ENCODE results near the gene TRUB2. TPM values are rescaled to one million over a fixed set of nuclear protein-coding genes. Genes with fewer than 3 reads are reported as not detected.

TRUB2 gene
- total RNA-seq, 1 experiment from 2014 or later = 37.6 TPM

DNA sequence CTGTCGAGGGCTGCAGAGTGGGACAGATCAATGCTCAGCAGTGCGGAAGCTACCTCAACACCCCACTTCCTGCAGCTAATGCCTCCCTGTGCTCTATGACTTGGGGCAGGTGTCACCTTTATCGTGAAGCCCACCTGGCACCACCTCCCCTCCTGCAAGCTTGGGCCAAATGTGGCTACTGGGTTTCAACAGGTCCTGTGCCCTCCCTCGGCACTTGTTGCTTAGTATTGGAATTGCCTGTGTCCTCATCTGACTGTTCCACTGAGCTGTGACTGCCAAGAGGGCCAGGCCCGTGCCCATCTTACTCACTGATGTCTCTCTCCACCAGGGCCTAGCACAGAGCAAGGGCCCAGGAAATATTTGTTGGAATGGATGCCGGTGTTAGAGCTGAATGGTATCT lies 27.5 kb upstream of the TRUB2 start:
- Mint-ChIP-seq H3K36me3 (ENCODE audit: insufficient read depth, unreplicated experiment) (peaks cover 64% of the 10 kb centered on the region), H3K9me3 (ENCODE audit: unreplicated experiment) (no peaks in the 10 kb centered on the region), H3K27me3 (ENCODE audit: insufficient read depth, unreplicated experiment) (no peaks in the 10 kb centered on the region), H3K4me1 (ENCODE audit: insufficient read depth, unreplicated experiment) (no peaks in the 10 kb centered on the region), H3K27ac (ENCODE audit: low read depth, unreplicated experiment) (no peak overlapping the region), H3K4me3 (ENCODE audit: unreplicated experiment) (no peak overlapping the region)
- no peak for DNase-seq (ENCODE audit: unreplicated experiment)
- CTCF ChIA-PET = interaction anchor here (0.6 to 2.8 kb wide), 6 partner anchors 8 to 221 kb away, joined by 3 to 11 read pairs (median 4); no protein-coding TSS in a partner anchor
- intact Hi-C loops (cut with micrococcal nuclease) = no loop called here
- POLR2A ChIA-PET = interaction anchor here (0.6 to 0.8 kb wide), 3 partner anchors 49 to 74 kb away, joined by 3 read pairs; partner anchors contain the start of genes GOLGA2 and SWI5
- BruUV-seq (replicated peaks) = no TSS peak
- TF ChIP-seq, protein P1, sequence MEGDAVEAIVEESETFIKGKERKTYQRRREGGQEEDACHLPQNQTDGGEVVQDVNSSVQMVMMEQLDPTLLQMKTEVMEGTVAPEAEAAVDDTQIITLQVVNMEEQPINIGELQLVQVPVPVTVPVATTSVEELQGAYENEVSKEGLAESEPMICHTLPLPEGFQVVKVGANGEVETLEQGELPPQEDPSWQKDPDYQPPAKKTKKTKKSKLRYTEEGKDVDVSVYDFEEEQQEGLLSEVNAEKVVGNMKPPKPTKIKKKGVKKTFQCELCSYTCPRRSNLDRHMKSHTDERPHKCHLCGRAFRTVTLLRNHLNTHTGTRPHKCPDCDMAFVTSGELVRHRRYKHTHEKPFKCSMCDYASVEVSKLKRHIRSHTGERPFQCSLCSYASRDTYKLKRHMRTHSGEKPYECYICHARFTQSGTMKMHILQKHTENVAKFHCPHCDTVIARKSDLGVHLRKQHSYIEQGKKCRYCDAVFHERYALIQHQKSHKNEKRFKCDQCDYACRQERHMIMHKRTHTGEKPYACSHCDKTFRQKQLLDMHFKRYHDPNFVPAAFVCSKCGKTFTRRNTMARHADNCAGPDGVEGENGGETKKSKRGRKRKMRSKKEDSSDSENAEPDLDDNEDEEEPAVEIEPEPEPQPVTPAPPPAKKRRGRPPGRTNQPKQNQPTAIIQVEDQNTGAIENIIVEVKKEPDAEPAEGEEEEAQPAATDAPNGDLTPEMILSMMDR (IDR thresholded peaks at IDR 0.05; ENCODE audit: unreplicated experiment) = no peak

GRCh38 chr9:128349125-128349524 lies 26.9 kb upstream of the TRUB2 start:
- Mint-ChIP-seq H3K27ac (ENCODE audit: low read depth, unreplicated experiment) (no peak overlapping the region), H3K4me3 (ENCODE audit: unreplicated experiment) (no peak overlapping the region), H3K36me3 (ENCODE audit: insufficient read depth, unreplicated experiment) (peaks cover 68% of the 10 kb centered on the region), H3K4me1 (ENCODE audit: insufficient read depth, unreplicated experiment) (no peaks in the 10 kb centered on the region), H3K27me3 (ENCODE audit: insufficient read depth, unreplicated experiment) (no peaks in the 10 kb centered on the region), H3K9me3 (ENCODE audit: unreplicated experiment) (no peaks in the 10 kb centered on the region)
- ChIA-PET POLR2A (interaction anchor here (0.6 kb wide), 1 partner anchor 50 kb away, joined by 3 read pairs; no protein-coding TSS in a partner anchor), CTCF (interaction anchor here (0.5 to 2.8 kb wide), 5 partner anchors 8 to 192 kb away, joined by 3 to 11 read pairs (median 5); no protein-coding TSS in a partner anchor)
- BruUV-seq (replicated peaks) = no TSS peak
- DNase-seq (ENCODE audit: unreplicated experiment) = no peak
- TF ChIP-seq, protein P1 (IDR thresholded peaks at IDR 0.05; ENCODE audit: unreplicated experiment) = no peak
- intact Hi-C loops (cut with micrococcal nuclease) = no loop called here

DNA sequence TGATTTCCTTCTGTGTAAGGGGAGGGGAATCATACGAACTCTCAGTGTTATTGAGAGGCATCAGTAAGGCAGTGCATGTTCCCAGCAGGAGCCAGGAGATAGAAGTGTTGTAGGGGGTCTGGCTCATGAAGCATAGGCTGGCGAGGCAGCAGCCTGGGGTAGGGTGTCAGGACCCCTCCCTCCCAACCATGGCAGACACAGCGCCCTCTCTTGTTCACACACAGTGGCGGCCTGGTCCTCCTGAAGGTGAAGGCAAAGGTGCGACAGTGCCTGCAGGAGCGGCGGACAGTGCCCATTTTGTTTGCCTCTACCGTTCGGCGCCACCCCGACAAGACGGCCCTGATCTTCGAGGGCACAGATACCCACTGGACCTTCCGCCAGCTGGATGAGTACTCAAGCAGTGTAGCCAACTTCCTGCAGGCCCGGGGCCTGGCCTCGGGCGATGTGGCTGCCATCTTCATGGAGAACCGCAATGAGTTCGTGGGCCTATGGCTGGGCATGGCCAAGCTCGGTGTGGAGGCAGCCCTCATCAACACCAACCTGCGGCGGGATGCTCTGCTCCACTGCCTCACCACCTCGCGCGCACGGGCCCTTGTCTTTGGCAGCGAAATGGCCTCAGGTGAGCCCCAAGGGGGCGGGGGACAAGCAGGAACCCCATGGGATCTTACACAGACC lies 22.8 kb upstream of the TRUB2 start:
- ChIA-PET POLR2A (interaction anchor here (1.0 to 1.1 kb wide), 2 partner anchors 17 to 50 kb away, joined by 3 read pairs; no protein-coding TSS in a partner anchor), CTCF (interaction anchor here (0.6 to 5.4 kb wide), 5 partner anchors 9 to 85 kb away, joined by 3 to 74 read pairs (median 4); no protein-coding TSS in a partner anchor)
- no peaks in the 10 kb centered on the region for H3K27me3 Mint-ChIP-seq (ENCODE audit: insufficient read depth, unreplicated experiment)
- H3K9me3 Mint-ChIP-seq (ENCODE audit: unreplicated experiment) = no peaks in the 10 kb centered on the region
- no TSS peak for BruUV-seq (replicated peaks)
- peaks cover 61% of the 10 kb centered on the region for H3K36me3 Mint-ChIP-seq (ENCODE audit: insufficient read depth, unreplicated experiment)
- no peak for DNase-seq (ENCODE audit: unreplicated experiment)
- TF ChIP-seq, protein P1 (IDR thresholded peaks at IDR 0.05; ENCODE audit: unreplicated experiment) = no peak
- H3K4me3 Mint-ChIP-seq (ENCODE audit: unreplicated experiment) = no peak overlapping the region
- peaks cover 6% of the 10 kb centered on the region for H3K4me1 Mint-ChIP-seq (ENCODE audit: insufficient read depth, unreplicated experiment)
- intact Hi-C loops (cut with micrococcal nuclease) = no loop called here
- no peak overlapping the region for H3K27ac Mint-ChIP-seq (ENCODE audit: low read depth, unreplicated experiment)

DNA sequence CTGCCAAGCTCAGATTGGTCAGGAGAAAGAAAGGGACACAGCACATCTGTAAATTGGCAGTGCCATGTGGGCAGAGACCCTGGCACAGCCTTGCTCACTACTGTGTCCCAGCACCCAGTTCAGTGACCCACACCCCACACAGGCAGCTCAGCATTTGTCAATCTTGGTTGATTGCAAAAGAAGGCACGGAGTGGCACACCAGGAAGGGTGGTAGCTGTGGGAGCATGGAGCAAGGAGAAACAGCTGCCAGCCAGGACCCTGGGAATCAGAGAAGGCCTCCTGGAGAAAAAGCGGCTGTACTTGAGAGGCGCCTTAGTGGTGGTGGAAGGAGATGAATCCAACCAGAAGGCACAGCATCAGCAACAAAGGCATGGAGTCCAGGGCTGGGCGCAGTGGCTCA lies 21.6 kb upstream of the TRUB2 start:
- Mint-ChIP-seq H3K27ac (ENCODE audit: low read depth, unreplicated experiment) (no peak overlapping the region), H3K4me3 (ENCODE audit: unreplicated experiment) (no peak overlapping the region), H3K36me3 (ENCODE audit: insufficient read depth, unreplicated experiment) (peaks cover 50% of the 10 kb centered on the region), H3K4me1 (ENCODE audit: insufficient read depth, unreplicated experiment) (peaks cover 6% of the 10 kb centered on the region), H3K9me3 (ENCODE audit: unreplicated experiment) (no peaks in the 10 kb centered on the region), H3K27me3 (ENCODE audit: insufficient read depth, unreplicated experiment) (no peaks in the 10 kb centered on the region)
- intact Hi-C loops (cut with micrococcal nuclease) = no loop called here
- DNase-seq (ENCODE audit: unreplicated experiment) = no peak
- BruUV-seq (replicated peaks) = no TSS peak
- ChIA-PET CTCF (interaction anchor here (0.6 to 5.4 kb wide), 5 partner anchors 18 to 132 kb away, joined by 3 to 74 read pairs (median 5); no protein-coding TSS in a partner anchor), POLR2A (interaction anchor here (1.1 to 1.2 kb wide), 2 partner anchors 28 to 49 kb away, joined by 3 to 4 read pairs; partner anchors contain the start of gene URM1)
- TF ChIP-seq, protein P1 (IDR thresholded peaks at IDR 0.05; ENCODE audit: unreplicated experiment) = no peak

Measured in MCF 10A (cell line).